ENCODE results near the gene FAT2.

Gene FAT2

GRCh38 chr5:151547364-151547763 lies 43.8 kb downstream of the FAT2 start:
- TF ChIP-seq CTCF (IDR thresholded peaks at IDR 0.05; ENCODE audit: insufficient read depth, low read length, missing control alignments), result no peak
- no peak overlapping the region for H3K4me3 ChIP-seq (ENCODE audit: low read depth, low read length)
- CTCF ChIA-PET, result interaction anchor here (1.6 kb wide), 1 partner anchor 24 kb away, joined by 6 read pairs; no protein-coding TSS in a partner anchor
- POLR2A ChIA-PET, result interaction anchor here (0.6 kb wide), 1 partner anchor 283 kb away, joined by 3 read pairs; no protein-coding TSS in a partner anchor
- no peak for DNase-seq (ENCODE audit: low read depth, low spot score)

- no peak for TF ChIP-seq CTCF (IDR thresholded peaks at IDR 0.05; ENCODE audit: insufficient read depth, low read length, missing control alignments)
- ChIA-PET POLR2A (no interaction called here), CTCF (no interaction called here)
- DNase-seq (ENCODE audit: low read depth, low spot score), result no peak
- no peak overlapping the region for H3K4me3 ChIP-seq (ENCODE audit: low read depth, low read length)
These were observed 49.6 kb downstream of the FAT2 start for GRCh38 chr5:151541571-151541970.

Data from AG04449 (cell line).